Mammary epithelial cell (primary cell): ENCODE measurements around the gene TENT4B.

Experiments
- CTCF ChIP-seq, 2 donors: IDR thresholded peaks in 1 of 2; conservative IDR thresholded peaks in 1 of 2; 2 replicates each; pipeline ENCODE4 v1.5.1; 2011 to 2012; ENCODE audit warnings: inconsistent platforms in 2 of 2, low read length in 2 of 2, mild to moderate bottlenecking in 2 of 2, control low read depth in 1 of 2, low read depth in 1 of 2; ENCODE audit not compliant: insufficient read depth in 1 of 2; ENCODE audit errors: extremely low read depth in 1 of 2
- EZH2 ChIP-seq: IDR thresholded peaks from 2 replicates; pipeline ENCODE4 v1.6.1; 2012; ENCODE audit warnings: low read length, inconsistent platforms, borderline replicate concordance

- TF ChIP-seq CTCF (conservative IDR thresholded peaks at IDR 0.05 in 1 of 2, IDR thresholded peaks at IDR 0.05 in 1 of 2; ENCODE audit: extremely low read depth in 1 of 2, insufficient read depth in 1 of 2, low read depth in 1 of 2, low read length in 2 of 2) (no peak), EZH2 (no peak)
These were observed 39.4 kb downstream of the TENT4B start for GRCh38 chr16:50192386-50193050.
